ENCODE measurements around the gene IFI35.

DNA sequence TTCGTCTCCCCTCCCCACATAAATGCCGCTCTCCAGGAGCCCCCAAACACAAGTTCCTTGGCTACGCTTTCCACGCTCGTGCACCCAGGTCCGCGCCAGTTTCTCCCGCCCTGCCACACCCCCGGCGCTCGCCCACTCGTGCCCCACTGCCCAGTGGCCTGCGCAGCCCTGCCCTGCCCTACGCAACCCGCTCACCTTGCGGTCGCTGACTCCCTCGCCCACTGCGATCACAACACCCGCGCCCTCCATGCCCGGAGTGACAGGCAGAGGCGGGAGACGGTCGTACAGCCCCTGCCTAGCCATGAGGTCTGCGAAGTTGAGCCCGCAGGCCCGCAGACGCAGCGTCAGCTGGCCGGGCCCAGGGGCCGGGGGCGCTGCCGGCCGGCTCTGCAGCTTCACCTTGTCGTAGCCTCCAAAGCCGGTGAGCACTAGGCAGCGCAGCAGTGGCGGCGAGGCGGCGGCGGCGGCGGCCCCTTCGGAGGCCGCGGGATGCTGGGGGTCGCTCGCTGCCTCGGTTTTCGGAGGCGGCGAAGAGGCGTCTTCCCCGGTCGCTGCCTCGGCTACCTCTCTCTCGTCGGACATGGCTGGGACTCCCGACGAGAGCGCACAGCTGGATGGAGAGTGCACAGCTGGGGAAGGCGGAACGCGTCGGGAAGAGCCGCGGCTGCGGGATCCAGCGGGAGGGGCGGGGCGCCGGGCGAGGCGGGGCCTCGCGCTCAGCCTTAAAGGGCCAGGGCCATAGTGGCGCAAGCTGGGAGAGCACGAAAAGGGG is 15.3 kb downstream of the IFI35 start, which contains the start of gene VAT1:
- TF ChIP-seq, protein P1, sequence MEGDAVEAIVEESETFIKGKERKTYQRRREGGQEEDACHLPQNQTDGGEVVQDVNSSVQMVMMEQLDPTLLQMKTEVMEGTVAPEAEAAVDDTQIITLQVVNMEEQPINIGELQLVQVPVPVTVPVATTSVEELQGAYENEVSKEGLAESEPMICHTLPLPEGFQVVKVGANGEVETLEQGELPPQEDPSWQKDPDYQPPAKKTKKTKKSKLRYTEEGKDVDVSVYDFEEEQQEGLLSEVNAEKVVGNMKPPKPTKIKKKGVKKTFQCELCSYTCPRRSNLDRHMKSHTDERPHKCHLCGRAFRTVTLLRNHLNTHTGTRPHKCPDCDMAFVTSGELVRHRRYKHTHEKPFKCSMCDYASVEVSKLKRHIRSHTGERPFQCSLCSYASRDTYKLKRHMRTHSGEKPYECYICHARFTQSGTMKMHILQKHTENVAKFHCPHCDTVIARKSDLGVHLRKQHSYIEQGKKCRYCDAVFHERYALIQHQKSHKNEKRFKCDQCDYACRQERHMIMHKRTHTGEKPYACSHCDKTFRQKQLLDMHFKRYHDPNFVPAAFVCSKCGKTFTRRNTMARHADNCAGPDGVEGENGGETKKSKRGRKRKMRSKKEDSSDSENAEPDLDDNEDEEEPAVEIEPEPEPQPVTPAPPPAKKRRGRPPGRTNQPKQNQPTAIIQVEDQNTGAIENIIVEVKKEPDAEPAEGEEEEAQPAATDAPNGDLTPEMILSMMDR (IDR thresholded peaks at IDR 0.05) = no peak
- no peak for TF ChIP-seq POLR2A (IDR thresholded peaks at IDR 0.05)

All from stomach (tissue), 4 donors.